OCI-LY1 (cell line): Measurements from ENCODE around the gene RAD21L1.

Experiments used
- H2AFZ ChIP-seq: fragments of 200-600 bp; sonication (generic), shearing (Covaris generic); 2 replicates; pipeline ENCODE4 v1.6.0; 2014; ENCODE audit warnings: antibody characterized with exemption, mild to moderate bottlenecking, low read length
- H3F3A ChIP-seq: fragments of 200-600 bp; sonication (generic), shearing (Covaris generic); 2 replicates; pipeline ENCODE4 v1.6.0; 2014; ENCODE audit warnings: mild to moderate bottlenecking, antibody characterized with exemption, low read length, moderate library complexity; ENCODE audit not compliant: insufficient read depth
- H3K27ac ChIP-seq: fragments of 200-600 bp; sonication (generic); 2 replicates; pipeline ENCODE4 v1.5.1; 2014; ENCODE audit warnings: low read length, mixed run types, mild to moderate bottlenecking, low read depth; ENCODE audit not compliant: poor library complexity, severe bottlenecking
- H3K27me3 ChIP-seq: fragments of 200-600 bp; sonication (generic); 2 replicates; pipeline ENCODE4 v1.6.0; 2014; ENCODE audit warnings: antibody characterized with exemption, mild to moderate bottlenecking, low read length, moderate library complexity; ENCODE audit not compliant: insufficient read depth
- H3K36me3 ChIP-seq: fragments of 200-600 bp; sonication (generic); 2 replicates; pipeline ENCODE4 v1.6.1; 2014; ENCODE audit warnings: mild to moderate bottlenecking, antibody characterized with exemption, low read length, moderate library complexity, mixed read lengths; ENCODE audit not compliant: insufficient read depth
- H3K4me1 ChIP-seq: fragments of 200-600 bp; sonication (generic); 2 replicates; pipeline ENCODE4 v1.5.1; 2014; ENCODE audit warnings: mild to moderate bottlenecking, low read length, moderate library complexity; ENCODE audit not compliant: insufficient read depth, severe bottlenecking
- H3K4me2 ChIP-seq: fragments of 200-600 bp; sonication (generic), shearing (Covaris generic); 2 replicates; pipeline ENCODE4 v1.6.1; 2014; ENCODE audit warnings: low read length
- H3K4me3 ChIP-seq: fragments of 200-600 bp; sonication (generic); 2 replicates; pipeline ENCODE4 v1.5.1; 2014; ENCODE audit warnings: low read length, low read depth, mild to moderate bottlenecking, mixed read lengths; ENCODE audit not compliant: poor library complexity, severe bottlenecking
- H3K79me2 ChIP-seq: fragments of 200-600 bp; shearing (Covaris generic); 2 replicates; pipeline ENCODE4 v1.6.1; 2016; ENCODE audit warnings: mixed run types, low read length, mixed read lengths; ENCODE audit not compliant: insufficient read depth
- H3K9ac ChIP-seq: fragments of 200-600 bp; sonication (generic), shearing (Covaris generic); 2 replicates; pipeline ENCODE4 v1.6.1; 2014; ENCODE audit warnings: mild to moderate bottlenecking, low read length, mixed read lengths
- H3K9me2 ChIP-seq: fragments of 200-600 bp; sonication (generic), shearing (Covaris generic); 2 replicates; pipeline ENCODE4 v1.6.1; 2014; ENCODE audit warnings: low read depth, mild to moderate bottlenecking, low read length, mixed read lengths
- H3K9me3 ChIP-seq: fragments of 200-600 bp; shearing (Covaris generic); 2 replicates; pipeline ENCODE4 v1.6.1; 2014; ENCODE audit warnings: low read length, mixed read lengths
- H4K20me1 ChIP-seq: fragments of 200-600 bp; sonication (generic), shearing (Covaris generic); 2 replicates; pipeline ENCODE4 v1.6.0; 2016; ENCODE audit warnings: mild to moderate bottlenecking, low read length; ENCODE audit not compliant: insufficient read depth
- CTCF ChIP-seq: fragments of 200-600 bp; sonication (generic), shearing (Covaris generic); IDR thresholded peaks from 2 replicates; pipeline ENCODE4 v1.5.1; 2017; ENCODE audit warnings: mild to moderate bottlenecking, antibody characterized with exemption, low read length, moderate library complexity, mixed read lengths
- EZH2 ChIP-seq: fragments of 200-600 bp; sonication (generic), shearing (Covaris generic); IDR thresholded peaks from 2 replicates; pipeline ENCODE4 v1.8.0; 2017; ENCODE audit warnings: borderline replicate concordance, mixed run types, mild to moderate bottlenecking, antibody characterized with exemption, low read length, moderate library complexity, mixed read lengths

The RAD21L1 gene

GRCh38 chr20:1304710-1305515, 79.1 kb downstream of the RAD21L1 start:
- Histone ChIP-seq H3K9me2 (no peaks in the 10 kb centered on the region), H3F3A (no peaks in the 10 kb centered on the region), H3K4me1 (no peaks in the 10 kb centered on the region), H3K9me3 (no peaks in the 10 kb centered on the region), H3K79me2 (no peaks in the 10 kb centered on the region), H4K20me1 (no peaks in the 10 kb centered on the region), H3K27ac (no peak overlapping the region), H3K27me3 (peaks cover 5% of the 10 kb centered on the region; the same call in 1 of the 2 replicates), H3K36me3 (no peaks in the 10 kb centered on the region), H2AFZ (no peak overlapping the region), H3K4me2 (no peak overlapping the region), H3K4me3 (no peak overlapping the region), H3K9ac (no peak overlapping the region)
- TF ChIP-seq EZH2: no peak
- TF ChIP-seq CTCF: no peak
